ENCODE results near the gene PIGH.
"Not testable (repeated sequence)": the region's sequence is repeated elsewhere in the genome, so short reads cannot be mapped to it uniquely, and the experiment has no call there.

The PIGH gene

DNA sequence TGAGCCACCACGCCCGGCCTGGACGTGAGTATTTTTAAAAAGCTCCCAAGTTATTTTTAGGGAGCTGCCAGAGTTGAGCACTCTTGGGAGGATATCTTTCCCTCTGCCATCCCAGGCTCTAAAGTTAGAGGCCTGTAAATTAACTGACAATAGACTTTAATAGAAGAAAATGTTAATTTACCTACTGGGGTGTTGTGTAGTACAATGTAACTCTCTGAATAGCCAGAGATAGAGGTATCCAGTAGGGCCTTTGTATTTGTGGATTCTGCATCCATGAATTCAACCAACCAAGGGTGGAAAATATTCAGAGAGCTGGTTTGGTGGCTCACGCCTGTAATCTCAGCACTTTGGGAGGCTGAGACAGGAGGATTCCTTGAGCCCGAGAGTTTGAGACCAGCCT is 7.6 kb upstream of the PIGH start:
- DNase-seq: no peak

DNA sequence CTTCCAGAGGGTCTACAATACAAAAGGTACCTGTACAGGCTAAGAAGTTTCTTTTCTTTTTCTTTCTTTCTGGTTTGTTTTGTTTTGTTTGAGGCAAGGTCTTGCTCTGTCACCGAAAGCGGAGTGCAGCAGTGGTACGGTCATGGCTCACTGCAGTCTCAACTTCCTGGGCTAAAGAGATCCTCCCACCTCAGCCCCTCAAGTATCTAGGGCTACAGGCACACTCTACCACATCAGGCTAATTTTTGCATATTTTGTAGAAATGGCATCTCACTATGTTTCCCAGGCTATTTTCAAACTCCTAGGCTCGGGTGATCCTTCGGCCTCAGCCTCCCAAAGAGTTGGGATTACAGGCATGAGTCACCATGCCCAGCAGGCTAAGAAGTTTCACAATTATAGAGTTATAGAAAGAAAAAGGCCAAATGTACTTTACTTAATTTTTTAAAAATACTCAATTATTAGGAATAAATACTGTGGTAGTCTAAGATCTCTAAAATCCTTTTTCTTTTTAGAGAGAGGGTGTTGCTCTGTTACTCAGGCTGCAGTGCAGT is 3.0 kb upstream of the PIGH start:
- no peak for DNase-seq

GRCh38 chr14:67602076-67602475 is 2.0 kb upstream of the PIGH start:
- DNase-seq: no peak

DNA sequence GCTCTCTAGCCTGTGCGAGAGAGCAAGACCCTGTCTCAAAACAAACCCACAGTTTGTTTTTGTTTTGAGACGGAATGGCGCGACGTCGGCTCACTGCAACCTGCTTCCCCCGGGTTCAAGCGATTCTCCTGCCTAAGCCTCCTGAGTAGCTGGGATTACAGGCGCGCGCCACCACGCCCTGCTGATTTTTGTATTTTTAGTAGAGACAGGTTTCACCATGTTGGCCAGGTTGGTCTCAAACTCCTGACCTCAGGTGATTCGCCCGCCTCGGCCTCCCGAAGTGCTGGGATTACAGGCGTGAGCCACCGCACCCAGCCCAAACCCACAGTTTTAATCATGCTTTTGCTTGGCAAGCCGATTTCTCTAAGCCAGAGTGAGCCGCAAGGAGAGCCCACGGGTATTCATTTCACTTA is 500 bp upstream of the PIGH start:
- not testable (repeated sequence) for DNase-seq

- DNase-seq: no peak
Measured at GRCh38 chr14:67595392-67595791, 4.7 kb downstream of the PIGH start.

- DNase-seq: not testable (repeated sequence)
Measured at GRCh38 chr14:67593650-67594049, 6.4 kb downstream of the PIGH start.

- DNase-seq: no peak
Measured at GRCh38 chr14:67589204-67589770, 10.8 kb downstream of the PIGH start.

- no peak for DNase-seq
Measured at GRCh38 chr14:67586369-67586768, 13.7 kb downstream of the PIGH start.

- DNase-seq: no peak
Measured at GRCh38 chr14:67584978-67585377, 15.1 kb downstream of the PIGH start.

DNA sequence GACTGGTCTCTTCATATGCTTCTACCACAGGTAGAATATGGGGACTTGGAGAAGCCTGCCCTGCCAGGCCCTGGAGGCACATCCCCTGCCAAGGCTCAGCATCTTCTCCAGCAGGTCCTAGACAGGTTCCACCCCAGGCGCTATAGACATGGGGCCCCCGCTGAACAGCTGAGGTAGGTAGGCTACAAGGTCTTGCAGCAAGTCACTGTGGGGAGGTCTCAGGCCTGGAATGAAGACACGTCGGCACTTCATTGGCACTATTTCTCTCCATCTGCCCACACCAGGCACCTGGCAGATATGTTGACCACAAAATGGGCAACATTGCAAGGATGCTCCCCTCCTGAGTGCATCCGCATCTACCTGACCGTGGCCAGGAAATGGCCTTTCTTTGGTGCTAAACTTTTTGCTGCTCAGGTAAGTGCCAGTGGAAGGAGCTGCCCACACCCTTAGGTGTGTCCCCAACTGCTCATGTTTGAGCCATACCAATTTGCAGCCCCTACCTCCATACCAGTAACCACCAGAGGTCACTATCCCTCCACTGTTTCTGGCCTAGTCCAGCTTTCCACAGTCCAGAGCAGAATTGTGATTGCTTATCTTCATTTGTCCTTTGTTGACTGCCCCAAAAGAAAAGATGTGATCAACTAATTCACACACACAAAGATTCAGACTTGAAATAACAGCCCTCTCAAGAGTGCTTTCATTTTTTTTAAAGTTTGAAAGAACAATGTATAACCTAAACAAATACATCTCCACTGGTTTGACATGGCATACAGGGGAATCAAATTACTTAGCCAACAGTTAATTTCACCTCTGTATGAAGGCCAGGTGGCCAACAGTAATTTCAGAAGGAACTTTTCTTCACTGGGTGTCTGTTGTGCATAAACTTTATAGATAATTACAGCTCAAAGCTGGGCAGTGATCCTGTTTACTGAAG is 16.1 kb downstream of the PIGH start:
- DNase-seq: peak in 1 of 2 experiments; percentile 35

GRCh38 chr14:67582061-67582460 is 18.0 kb downstream of the PIGH start:
- DNase-seq: no peak

GRCh38 chr14:67581643-67582042 is 18.4 kb downstream of the PIGH start:
- DNase-seq: no peak

DNA sequence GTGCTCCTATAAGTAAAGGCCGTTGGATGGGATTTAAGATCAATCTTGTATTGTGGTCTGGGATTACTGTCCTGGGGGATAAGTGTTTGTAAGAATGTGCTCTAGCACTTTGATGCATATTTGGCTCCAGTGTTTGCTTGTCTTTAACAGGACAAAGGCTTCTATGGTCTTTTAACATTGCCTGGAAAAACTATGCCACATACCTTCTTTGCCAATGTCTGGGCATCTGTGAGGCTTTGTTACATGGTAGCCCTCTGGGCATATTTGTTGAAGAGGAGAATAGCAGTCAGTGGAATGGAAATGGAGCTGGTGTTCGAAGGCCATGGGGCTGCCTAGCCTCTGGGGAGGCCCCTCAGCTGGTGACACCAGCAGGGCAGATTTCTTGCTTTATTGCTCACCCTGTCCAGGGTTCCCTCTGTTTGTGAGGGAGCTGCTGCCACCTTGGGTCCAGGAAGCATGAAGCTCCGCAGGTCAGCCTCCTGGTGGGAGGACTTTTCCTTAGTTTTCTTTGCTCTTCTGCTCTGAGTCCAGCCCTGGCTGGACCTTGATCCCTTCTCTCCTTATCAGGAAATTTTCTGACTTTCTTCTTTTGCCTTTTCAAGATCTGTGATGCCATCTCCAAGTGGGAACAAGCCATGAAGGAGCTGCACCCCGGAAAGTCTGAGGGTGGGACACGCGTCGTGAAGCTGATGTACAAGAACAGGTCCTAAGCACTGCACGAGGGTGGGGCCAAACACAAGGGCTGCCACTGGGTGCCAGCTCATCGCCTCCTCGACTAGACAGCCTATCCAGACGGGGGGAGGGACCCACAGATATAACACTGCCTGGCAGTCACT is 19.5 kb downstream of the PIGH start:
- no peak for DNase-seq

GRCh38 chr14:67579636-67580035 is 20.4 kb downstream of the PIGH start:
- no peak for DNase-seq

GRCh38 chr14:67579040-67579439 is 21.0 kb downstream of the PIGH start:
- no peak for DNase-seq

DNA sequence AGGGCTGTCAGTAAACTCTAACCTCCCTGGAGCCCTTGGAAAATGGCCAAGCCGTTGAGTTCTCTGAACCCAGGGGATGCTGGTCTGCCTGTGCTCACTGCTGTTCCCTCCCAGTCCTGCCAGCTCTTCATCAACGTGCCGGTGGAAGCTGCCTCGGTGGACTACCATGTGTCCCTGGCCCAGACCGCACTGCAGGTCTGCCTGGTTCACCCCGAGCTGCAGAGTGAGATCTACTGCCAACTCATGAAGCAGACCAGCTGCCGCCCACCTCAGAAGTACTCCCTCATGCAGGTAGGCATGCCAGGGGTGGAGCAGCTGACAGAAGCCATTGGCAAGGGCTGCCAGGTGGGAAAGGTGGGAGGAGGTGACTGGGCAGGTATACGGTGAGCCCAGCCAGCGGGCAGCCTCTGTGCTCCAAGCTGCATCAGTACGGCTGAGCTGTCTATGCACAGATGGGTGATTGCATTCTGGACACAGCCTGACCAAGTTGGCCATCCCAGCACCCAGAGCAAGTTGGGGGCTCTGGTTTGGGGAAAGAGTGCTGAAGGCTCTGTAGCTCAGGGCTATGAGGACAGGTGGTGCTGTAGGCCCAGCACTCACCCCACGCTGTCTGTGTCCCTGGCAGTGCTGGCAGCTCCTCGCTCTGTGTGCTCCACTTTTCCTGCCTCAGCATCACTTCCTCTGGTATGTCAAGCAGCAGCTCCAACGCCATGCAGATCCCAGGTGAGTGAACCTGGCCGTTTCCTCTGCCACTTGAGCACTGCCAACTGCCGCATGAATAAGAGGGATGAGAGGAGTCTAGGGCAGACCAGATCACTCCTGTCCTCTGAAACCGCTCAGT is 21.9 kb downstream of the PIGH start:
- DNase-seq: peak; percentile 20 to 33

DNA sequence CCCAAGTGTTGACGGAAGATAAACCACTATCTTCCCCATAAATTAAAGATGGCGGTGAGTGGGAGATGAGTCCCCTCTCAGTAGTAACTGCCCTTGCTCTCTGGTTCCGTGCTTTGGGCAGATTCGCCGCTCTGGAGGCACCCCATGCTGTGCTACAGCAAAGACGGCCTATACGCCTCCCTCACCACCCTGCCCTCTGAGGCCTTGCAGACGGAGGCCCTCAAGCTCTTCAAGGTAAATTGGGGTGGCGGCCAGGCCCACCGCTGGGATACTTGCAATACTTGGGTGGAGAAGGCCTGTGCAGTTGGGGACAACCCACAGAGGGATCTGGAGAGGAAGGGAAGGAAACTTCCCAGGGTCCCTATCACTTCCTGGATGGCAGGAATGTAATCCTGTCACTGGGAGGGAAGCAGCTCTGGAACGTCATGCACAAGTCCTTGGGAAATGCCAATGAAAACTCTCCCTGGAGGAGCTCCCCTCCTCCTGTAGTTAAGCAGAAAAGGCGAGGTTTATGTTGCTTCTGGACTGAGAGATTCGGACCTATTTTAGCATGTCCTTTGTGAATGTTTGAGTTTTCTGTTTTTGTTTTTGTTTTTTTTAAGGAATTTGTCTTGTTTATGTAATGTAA is 22.8 kb downstream of the PIGH start:
- no peak for DNase-seq

GRCh38 chr14:67576216-67576955 is 23.7 kb downstream of the PIGH start:
- DNase-seq: no peak

DNA sequence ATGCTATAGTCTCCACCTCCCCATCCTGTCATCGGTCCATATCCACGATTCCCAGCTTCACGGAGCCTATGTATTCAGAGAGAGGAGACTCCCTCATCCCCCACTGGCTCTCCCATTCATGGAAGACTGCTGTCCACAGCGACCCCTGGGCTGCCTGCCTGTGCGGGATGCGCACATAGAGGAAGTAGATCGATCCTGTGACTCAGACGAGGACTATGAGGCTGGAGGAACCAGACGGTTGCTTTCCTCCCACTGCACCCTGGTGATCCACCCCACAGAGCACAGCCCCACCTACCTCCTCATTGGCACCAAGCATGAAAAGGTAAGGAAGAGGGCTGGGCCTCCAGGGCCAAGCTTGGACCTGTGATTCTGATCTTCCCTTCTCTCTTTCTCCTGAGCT is 24.4 kb downstream of the PIGH start:
- no peak for DNase-seq

- no peak for DNase-seq
Measured at GRCh38 chr14:67574806-67575205, 25.3 kb downstream of the PIGH start.

GRCh38 chr14:67574156-67574555 is 25.9 kb downstream of the PIGH start:
- no peak for DNase-seq

Data from cerebellar nuclear complex (tissue), 1 donor.